IPS DF 6.9 (cell line): Measurements from ENCODE around the gene DTNBP1.

Experiments
- DNase-seq: peaks from one replicate; pipeline ENCODE4 v3.0.0-alpha.2; 2013; ENCODE audit warnings: low read depth, low spot score
- H3K27ac ChIP-seq: one replicate; pipeline ENCODE4 v1.5.1; 2013; ENCODE audit warnings: low read length, control low read depth
- H3K27me3 ChIP-seq: 2 replicates; pipeline ENCODE4 v1.6.1; 2013; ENCODE audit warnings: mild to moderate bottlenecking, low read length; ENCODE audit not compliant: control insufficient read depth, insufficient read depth
- H3K36me3 ChIP-seq: 2 replicates; pipeline ENCODE4 v1.6.1; 2013; ENCODE audit warnings: low read length; ENCODE audit not compliant: control insufficient read depth, insufficient read depth
- H3K4me1 ChIP-seq: 2 replicates; pipeline ENCODE4 v1.6.1; 2013; ENCODE audit warnings: low read length; ENCODE audit not compliant: control insufficient read depth, insufficient read depth
- H3K4me3 ChIP-seq: 2 replicates; pipeline ENCODE4 v1.5.1; 2013; ENCODE audit warnings: mild to moderate bottlenecking, low read length
- H3K9me3 ChIP-seq: 2 replicates; pipeline ENCODE4 v1.6.1; 2013; ENCODE audit warnings: low read length, inconsistent platforms; ENCODE audit not compliant: control insufficient read depth, insufficient read depth
- WGBS: extraction: QIAGEN DNeasy Blood & Tissue Kit; methylation state at CpG from one replicate; pipeline ENCODE4 v1.1.7; 2013; ENCODE audit warnings: mixed read lengths, missing lambda C conversion rate; ENCODE audit not compliant: insufficient read length, insufficient coverage; 5-methylcytosine and 5-hydroxymethylcytosine counted together

The DTNBP1 gene

DNA sequence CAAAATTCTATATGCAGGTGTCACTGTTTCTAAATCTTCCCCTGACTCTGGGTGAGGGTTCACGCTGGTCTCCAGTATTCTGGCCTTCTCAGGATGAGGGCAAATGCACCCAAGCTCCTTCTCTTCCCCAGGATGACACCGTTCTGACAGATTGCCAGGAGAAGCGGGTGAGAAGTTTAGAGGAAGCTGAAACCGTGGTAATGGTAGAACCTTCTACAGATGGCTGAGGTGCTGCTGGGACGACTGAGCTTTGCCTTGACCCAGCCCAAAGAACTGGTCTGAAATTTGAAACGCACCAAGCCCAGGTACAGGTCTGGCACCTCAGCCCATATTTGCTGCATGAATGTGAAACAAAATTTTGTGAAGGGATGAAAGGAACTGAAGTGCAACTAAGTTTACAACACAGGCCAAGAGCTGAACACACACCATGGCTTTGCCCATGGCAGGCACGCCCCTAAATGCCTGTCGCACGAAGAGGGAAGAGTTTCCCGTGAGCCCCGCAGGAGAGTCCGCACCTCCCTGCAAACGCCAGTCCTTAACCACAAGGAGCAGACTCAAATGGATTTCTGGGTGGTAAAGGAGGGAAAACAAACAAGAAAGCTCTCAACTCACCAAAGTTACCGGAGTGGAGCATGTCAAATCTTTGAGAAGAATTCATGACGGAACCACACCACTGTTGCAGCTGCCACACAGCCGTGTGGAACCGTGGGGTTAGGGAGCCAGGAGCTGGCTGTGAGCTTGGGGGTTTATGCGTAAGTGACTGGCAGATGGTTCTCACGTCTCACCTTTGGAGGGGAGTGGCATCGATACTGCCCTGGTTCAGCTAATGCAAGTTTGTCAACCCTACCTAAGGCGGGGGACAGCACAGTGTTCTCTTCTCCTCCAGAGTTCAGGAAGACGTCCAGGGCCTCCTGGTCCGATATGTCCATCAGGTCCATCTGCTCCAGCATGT lies 138.9 kb downstream of the DTNBP1 start:
- no peak overlapping the region for H3K27ac ChIP-seq
- DNase-seq = no peak
- H3K9me3 ChIP-seq = no peaks in the 10 kb centered on the region
- no peaks in the 10 kb centered on the region for H3K4me1 ChIP-seq
- no peaks in the 10 kb centered on the region for H3K27me3 ChIP-seq
- WGBS = no CpG with 5 or more reads among the region's 23 CpGs
- H3K4me3 ChIP-seq = no peak overlapping the region
- peaks cover 17% of the 10 kb centered on the region for H3K36me3 ChIP-seq

GRCh38 chr6:15522856-15523529 lies 139.8 kb downstream of the DTNBP1 start:
- Histone ChIP-seq H3K27me3 (no peaks in the 10 kb centered on the region), H3K9me3 (no peaks in the 10 kb centered on the region), H3K27ac (no peak overlapping the region), H3K4me3 (no peak overlapping the region), H3K36me3 (peaks cover 22% of the 10 kb centered on the region), H3K4me1 (no peaks in the 10 kb centered on the region)
- no CpG with 5 or more reads among the region's 16 CpGs for WGBS
- DNase-seq = no peak

GRCh38 chr6:15522427-15522826 lies 140.4 kb downstream of the DTNBP1 start:
- Histone ChIP-seq H3K36me3 (peaks cover 28% of the 10 kb centered on the region), H3K4me1 (no peaks in the 10 kb centered on the region), H3K27ac (no peak overlapping the region), H3K4me3 (no peak overlapping the region), H3K9me3 (no peaks in the 10 kb centered on the region), H3K27me3 (no peaks in the 10 kb centered on the region)
- WGBS = no CpG with 5 or more reads among the region's 6 CpGs
- DNase-seq = no peak

DNA sequence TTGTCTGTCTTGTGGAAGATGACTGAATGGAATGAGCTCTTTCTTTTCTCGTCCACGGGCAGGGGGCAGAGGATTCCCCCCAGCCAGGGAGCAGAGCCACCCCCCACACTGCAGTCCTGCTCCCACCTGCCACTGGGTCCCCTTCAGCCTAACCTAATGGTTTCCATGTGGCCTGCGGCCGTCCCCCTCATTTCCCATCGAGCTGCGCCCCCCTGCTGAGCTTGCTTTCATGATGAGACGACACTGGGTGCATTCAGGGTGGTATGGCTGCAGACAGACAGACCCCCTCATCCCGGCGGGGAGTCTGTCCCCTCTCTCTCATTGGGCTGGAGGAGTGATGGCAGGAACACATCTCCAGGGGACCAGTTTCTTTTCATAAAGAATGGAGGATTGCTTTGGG lies 140.8 kb downstream of the DTNBP1 start:
- DNase-seq = no peak
- H3K4me1 ChIP-seq = no peaks in the 10 kb centered on the region
- H3K9me3 ChIP-seq = no peaks in the 10 kb centered on the region
- no peaks in the 10 kb centered on the region for H3K27me3 ChIP-seq
- H3K36me3 ChIP-seq = peaks cover 31% of the 10 kb centered on the region
- WGBS = no CpG with 5 or more reads among the region's 9 CpGs
- H3K4me3 ChIP-seq = no peak overlapping the region
- no peak overlapping the region for H3K27ac ChIP-seq

DNA sequence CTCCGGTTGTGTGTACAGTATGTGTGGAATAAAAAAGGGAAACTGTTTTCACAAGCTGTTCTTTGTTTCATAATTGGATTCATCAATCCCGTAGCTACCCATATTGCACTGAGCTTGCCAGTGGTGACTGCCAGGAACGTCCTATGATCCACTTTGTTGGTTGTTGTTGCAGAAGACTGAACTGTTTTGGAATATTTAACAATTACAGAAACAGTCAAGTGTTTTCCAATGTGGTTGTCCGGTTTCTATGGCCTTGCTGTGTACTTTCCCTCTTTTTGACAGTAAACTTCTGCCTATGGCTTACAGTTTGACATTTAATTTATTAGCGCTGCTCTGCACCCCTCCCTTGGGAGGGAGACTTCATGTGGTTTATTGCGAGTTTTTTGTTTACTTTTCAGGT lies 141.2 kb downstream of the DTNBP1 start:
- no peaks in the 10 kb centered on the region for H3K9me3 ChIP-seq
- no CpG with 5 or more reads among the region's 6 CpGs for WGBS
- no peaks in the 10 kb centered on the region for H3K27me3 ChIP-seq
- no peaks in the 10 kb centered on the region for H3K4me1 ChIP-seq
- DNase-seq = no peak
- H3K4me3 ChIP-seq = no peak overlapping the region
- H3K27ac ChIP-seq = no peak overlapping the region
- H3K36me3 ChIP-seq = peaks cover 34% of the 10 kb centered on the region

GRCh38 chr6:15520626-15521203 lies 142.1 kb downstream of the DTNBP1 start:
- no peaks in the 10 kb centered on the region for H3K27me3 ChIP-seq
- no peaks in the 10 kb centered on the region for H3K9me3 ChIP-seq
- no peak overlapping the region for H3K4me3 ChIP-seq
- no peaks in the 10 kb centered on the region for H3K4me1 ChIP-seq
- peaks cover 34% of the 10 kb centered on the region for H3K36me3 ChIP-seq
- DNase-seq = no peak
- WGBS = 100% methylated on average over 2 of the region's 20 CpGs
- no peak overlapping the region for H3K27ac ChIP-seq

GRCh38 chr6:15519681-15520080 lies 143.1 kb downstream of the DTNBP1 start:
- H3K36me3 ChIP-seq = peaks cover 40% of the 10 kb centered on the region
- no peak overlapping the region for H3K27ac ChIP-seq
- no peaks in the 10 kb centered on the region for H3K27me3 ChIP-seq
- no peak for DNase-seq
- no CpG with 5 or more reads among the region's 6 CpGs for WGBS
- H3K4me1 ChIP-seq = no peaks in the 10 kb centered on the region
- no peak overlapping the region for H3K4me3 ChIP-seq
- no peaks in the 10 kb centered on the region for H3K9me3 ChIP-seq

GRCh38 chr6:15518878-15519277 lies 143.9 kb downstream of the DTNBP1 start:
- Histone ChIP-seq H3K27ac (no peak overlapping the region), H3K4me3 (no peak overlapping the region), H3K27me3 (no peaks in the 10 kb centered on the region), H3K36me3 (peaks cover 45% of the 10 kb centered on the region), H3K9me3 (no peaks in the 10 kb centered on the region), H3K4me1 (no peaks in the 10 kb centered on the region)
- WGBS = no CpG with 5 or more reads among the region's 10 CpGs
- DNase-seq = no peak

- Histone ChIP-seq H3K36me3 (peaks cover 53% of the 10 kb centered on the region), H3K4me1 (no peaks in the 10 kb centered on the region), H3K4me3 (no peak overlapping the region), H3K27me3 (no peaks in the 10 kb centered on the region), H3K27ac (no peak overlapping the region), H3K9me3 (no peaks in the 10 kb centered on the region)
- no peak for DNase-seq
- WGBS = no CpG with 5 or more reads among the region's 9 CpGs
Observed at GRCh38 chr6:15518057-15518456, 144.8 kb downstream of the DTNBP1 start.

DNA sequence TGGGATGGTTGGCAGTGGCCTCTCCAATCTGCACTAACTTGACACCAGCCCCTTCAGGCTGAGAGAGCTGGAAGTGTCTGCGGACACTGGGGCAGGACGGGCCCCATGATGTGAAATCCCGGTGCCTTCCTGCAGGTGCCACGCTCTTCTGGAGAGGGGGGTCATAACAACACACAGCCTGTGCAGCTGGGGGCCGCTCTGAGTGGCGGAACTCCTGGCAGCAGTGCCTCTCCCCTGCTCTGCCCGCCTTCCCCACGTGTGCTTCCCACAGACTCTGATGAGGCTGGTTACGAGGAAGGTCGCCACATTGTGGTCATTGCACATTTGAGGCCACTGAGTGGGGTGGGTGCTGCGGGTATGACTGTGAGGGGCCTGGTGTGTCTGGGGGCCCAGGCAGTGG lies 145.2 kb downstream of the DTNBP1 start:
- DNase-seq = no peak
- Histone ChIP-seq H3K4me3 (no peak overlapping the region), H3K27ac (no peak overlapping the region), H3K4me1 (no peaks in the 10 kb centered on the region), H3K27me3 (no peaks in the 10 kb centered on the region), H3K9me3 (no peaks in the 10 kb centered on the region), H3K36me3 (peaks cover 55% of the 10 kb centered on the region)
- no CpG with 5 or more reads among the region's 11 CpGs for WGBS
